ENCODE data around the gene ATP2A3.

ATP2A3 gene

DNA sequence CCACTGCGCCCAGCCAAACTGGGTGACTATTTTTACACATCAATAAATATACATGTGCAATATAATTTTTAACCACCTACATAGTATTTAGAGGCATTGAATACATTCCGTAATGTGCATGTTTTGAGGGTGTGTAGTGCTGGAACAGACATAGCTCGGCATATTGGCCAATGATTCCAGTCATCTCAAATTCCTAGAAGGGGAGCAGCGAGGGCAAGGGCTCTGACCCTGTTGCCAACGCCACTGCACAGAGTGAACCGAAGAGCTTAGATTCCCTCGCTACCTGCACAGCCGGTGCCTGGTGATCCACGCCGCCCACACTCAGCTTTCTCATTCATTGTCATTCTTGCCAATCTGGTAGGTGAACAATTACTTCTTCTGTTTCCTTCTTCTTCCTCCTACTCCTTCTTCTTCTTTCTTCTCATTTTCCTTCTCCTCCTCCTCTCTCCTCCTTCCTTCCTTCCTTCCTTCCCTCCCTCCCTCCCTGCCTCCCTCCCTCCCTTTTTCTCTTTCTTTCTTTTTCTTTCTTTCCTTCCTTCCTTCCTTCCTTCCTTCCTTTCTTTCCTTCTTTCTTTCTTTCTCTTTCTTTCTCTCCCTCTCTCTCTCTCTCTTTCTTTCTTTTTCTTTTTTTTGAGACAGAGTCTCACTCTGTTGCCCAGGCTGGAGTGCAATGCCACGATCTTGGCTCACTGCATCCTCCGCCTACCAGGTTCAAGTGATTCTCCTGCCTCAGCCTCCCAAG is 26.3 kb upstream of the ATP2A3 start:
- H3K27me3 ChIP-seq (ENCODE audit: insufficient read depth, low read length), result no peaks in the 10 kb centered on the region
- no peak overlapping the region for H3K4me3 ChIP-seq (ENCODE audit: low read length)
- H3K36me3 ChIP-seq (ENCODE audit: insufficient read depth, low read length), result no peaks in the 10 kb centered on the region
- no peak overlapping the region for H3K27ac ChIP-seq (ENCODE audit: low read depth, low read length)
- no peak overlapping the region for H3K9ac ChIP-seq (ENCODE audit: low read depth, low read length)
- no peaks in the 10 kb centered on the region for H3K9me3 ChIP-seq (ENCODE audit: insufficient read depth, low read depth, low read length)
- 0 out of 2 replicates have a peak, but pooled peaks cover 3% of the 10 kb centered on the region for H3K4me1 ChIP-seq (ENCODE audit: insufficient read depth, low read length)
- 93% methylated on average over 12 of the region's 12 CpGs for WGBS

GRCh38 chr17:3989041-3989886 is 25.0 kb upstream of the ATP2A3 start:
- Histone ChIP-seq H3K9me3 (ENCODE audit: insufficient read depth, low read depth, low read length) (no peaks in the 10 kb centered on the region), H3K4me1 (ENCODE audit: insufficient read depth, low read length) (0 out of 2 replicates have a peak, but pooled peaks cover 3% of the 10 kb centered on the region), H3K9ac (ENCODE audit: low read depth, low read length) (no peak overlapping the region), H3K27ac (ENCODE audit: low read depth, low read length) (no peak overlapping the region), H3K36me3 (ENCODE audit: insufficient read depth, low read length) (no peaks in the 10 kb centered on the region), H3K4me3 (ENCODE audit: low read length) (no peak overlapping the region), H3K27me3 (ENCODE audit: insufficient read depth, low read length) (no peaks in the 10 kb centered on the region)
- WGBS, result 91% methylated on average over 24 of the region's 24 CpGs

DNA sequence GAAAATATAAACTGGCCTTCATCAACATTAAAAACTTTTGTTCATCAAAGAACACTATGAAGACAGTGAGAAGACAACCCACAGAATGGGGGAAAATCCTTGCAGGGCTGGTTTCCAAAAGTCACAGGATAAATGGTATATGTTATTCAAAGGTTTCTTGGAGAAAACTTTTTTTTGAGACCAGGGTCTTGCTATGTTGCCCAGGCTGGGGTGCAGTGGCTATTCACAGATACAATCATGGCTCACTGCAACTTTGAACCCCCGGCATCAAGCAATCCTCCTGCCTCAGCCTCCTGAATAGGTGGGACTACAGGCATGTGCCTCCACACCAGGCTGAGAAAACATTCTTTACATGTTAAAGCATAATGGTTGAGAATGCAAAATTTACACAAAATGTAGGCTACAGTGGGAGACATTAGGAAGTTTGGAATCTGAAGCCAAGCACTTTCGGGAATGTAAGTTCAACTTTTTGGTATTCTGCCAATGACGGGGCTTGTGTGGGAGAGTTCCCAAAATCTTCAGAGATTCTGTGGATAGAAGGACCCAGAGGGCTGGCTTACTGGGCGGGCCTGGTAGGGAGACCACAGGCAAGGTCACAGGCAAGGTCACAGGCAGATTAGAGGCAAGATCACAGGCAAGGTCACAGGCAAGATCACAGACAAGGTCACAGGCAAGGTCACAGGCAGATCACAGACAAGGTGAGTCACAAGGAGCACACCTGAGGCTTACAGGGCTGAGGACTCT is 24.2 kb upstream of the ATP2A3 start:
- Histone ChIP-seq H3K27ac (ENCODE audit: low read depth, low read length) (no peak overlapping the region), H3K9me3 (ENCODE audit: insufficient read depth, low read depth, low read length) (no peaks in the 10 kb centered on the region), H3K4me3 (ENCODE audit: low read length) (no peak overlapping the region), H3K27me3 (ENCODE audit: insufficient read depth, low read length) (no peaks in the 10 kb centered on the region), H3K4me1 (ENCODE audit: insufficient read depth, low read length) (peaks cover 7% of the 10 kb centered on the region; the same call in 1 of the 2 replicates), H3K9ac (ENCODE audit: low read depth, low read length) (no peak overlapping the region), H3K36me3 (ENCODE audit: insufficient read depth, low read length) (no peaks in the 10 kb centered on the region)
- WGBS, result 93% methylated on average over 4 of the region's 4 CpGs

GRCh38 chr17:3986939-3987335 is 22.7 kb upstream of the ATP2A3 start:
- peaks cover 7% of the 10 kb centered on the region; the same call in 1 of the 2 replicates for H3K4me1 ChIP-seq (ENCODE audit: insufficient read depth, low read length)
- H3K36me3 ChIP-seq (ENCODE audit: insufficient read depth, low read length), result no peaks in the 10 kb centered on the region
- H3K9ac ChIP-seq (ENCODE audit: low read depth, low read length), result no peak overlapping the region
- 94% methylated on average over 8 of the region's 8 CpGs for WGBS
- no peaks in the 10 kb centered on the region for H3K9me3 ChIP-seq (ENCODE audit: insufficient read depth, low read depth, low read length)
- H3K4me3 ChIP-seq (ENCODE audit: low read length), result no peak overlapping the region
- H3K27me3 ChIP-seq (ENCODE audit: insufficient read depth, low read length), result no peaks in the 10 kb centered on the region
- H3K27ac ChIP-seq (ENCODE audit: low read depth, low read length), result no peak overlapping the region

GRCh38 chr17:3986270-3986938 is 22.2 kb upstream of the ATP2A3 start:
- Histone ChIP-seq H3K36me3 (ENCODE audit: insufficient read depth, low read length) (no peaks in the 10 kb centered on the region), H3K9me3 (ENCODE audit: insufficient read depth, low read depth, low read length) (no peaks in the 10 kb centered on the region), H3K9ac (ENCODE audit: low read depth, low read length) (no peak overlapping the region), H3K4me3 (ENCODE audit: low read length) (no peak overlapping the region), H3K27me3 (ENCODE audit: insufficient read depth, low read length) (no peaks in the 10 kb centered on the region), H3K4me1 (ENCODE audit: insufficient read depth, low read length) (peaks cover 12% of the 10 kb centered on the region; the same call in 1 of the 2 replicates), H3K27ac (ENCODE audit: low read depth, low read length) (no peak overlapping the region)
- 77% methylated on average over 16 of the region's 16 CpGs for WGBS

GRCh38 chr17:3985846-3986245 is 21.6 kb upstream of the ATP2A3 start:
- H3K27ac ChIP-seq (ENCODE audit: low read depth, low read length), result no peak overlapping the region
- no peak overlapping the region for H3K9ac ChIP-seq (ENCODE audit: low read depth, low read length)
- peaks cover 12% of the 10 kb centered on the region; the same call in 1 of the 2 replicates for H3K4me1 ChIP-seq (ENCODE audit: insufficient read depth, low read length)
- H3K4me3 ChIP-seq (ENCODE audit: low read length), result no peak overlapping the region
- no peaks in the 10 kb centered on the region for H3K36me3 ChIP-seq (ENCODE audit: insufficient read depth, low read length)
- no peaks in the 10 kb centered on the region for H3K9me3 ChIP-seq (ENCODE audit: insufficient read depth, low read depth, low read length)
- 87% methylated on average over 14 of the region's 14 CpGs for WGBS
- no peaks in the 10 kb centered on the region for H3K27me3 ChIP-seq (ENCODE audit: insufficient read depth, low read length)

- 87% methylated on average over 18 of the region's 18 CpGs for WGBS
Measured at GRCh38 chr17:3983606-3984484, 19.6 kb upstream of the ATP2A3 start.

DNA sequence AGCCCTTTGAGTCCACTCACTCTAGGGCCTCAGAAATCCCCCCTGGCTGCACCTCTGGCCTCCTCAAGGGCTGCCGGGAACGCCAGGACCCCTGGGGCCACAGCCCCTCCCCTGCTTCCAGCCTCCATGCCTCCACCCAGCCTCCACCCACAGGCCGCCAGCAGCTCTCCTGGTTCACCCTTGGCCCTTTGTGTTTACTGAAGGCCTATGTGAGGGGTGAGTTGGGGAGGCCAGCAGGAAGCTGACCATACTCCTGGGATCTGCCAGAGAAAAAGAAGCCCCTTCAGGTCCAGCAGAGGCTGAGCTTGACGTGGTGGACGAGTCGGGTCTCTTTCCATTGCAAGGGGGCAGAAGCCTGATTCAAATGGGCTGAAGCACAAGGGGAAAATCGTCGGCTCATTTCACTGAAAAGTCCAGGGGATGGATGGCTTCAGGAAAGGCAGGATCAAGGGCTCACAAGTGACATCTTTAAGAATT is 18.3 kb upstream of the ATP2A3 start:
- WGBS, result 84% methylated on average over 8 of the region's 8 CpGs
- H3K27me3 ChIP-seq (ENCODE audit: insufficient read depth, low read length), result no peaks in the 10 kb centered on the region
- no peaks in the 10 kb centered on the region for H3K9me3 ChIP-seq (ENCODE audit: insufficient read depth, low read depth, low read length)
- no peaks in the 10 kb centered on the region for H3K36me3 ChIP-seq (ENCODE audit: insufficient read depth, low read length)
- peaks cover 19% of the 10 kb centered on the region for H3K4me1 ChIP-seq (ENCODE audit: insufficient read depth, low read length)
- H3K4me3 ChIP-seq (ENCODE audit: low read length), result no peak overlapping the region
- no peak overlapping the region for H3K27ac ChIP-seq (ENCODE audit: low read depth, low read length)
- no peak overlapping the region for H3K9ac ChIP-seq (ENCODE audit: low read depth, low read length)

More at GRCh38 chr17:3983606-3984484, 19.6 kb upstream of the ATP2A3 start:
- Histone ChIP-seq H3K4me1 (ENCODE audit: insufficient read depth, low read length) (peaks cover 19% of the 10 kb centered on the region), H3K27me3 (ENCODE audit: insufficient read depth, low read length) (no peaks in the 10 kb centered on the region), H3K27ac (ENCODE audit: low read depth, low read length) (no peak overlapping the region), H3K9ac (ENCODE audit: low read depth, low read length) (no peak overlapping the region), H3K4me3 (ENCODE audit: low read length) (no peak overlapping the region), H3K9me3 (ENCODE audit: insufficient read depth, low read depth, low read length) (no peaks in the 10 kb centered on the region), H3K36me3 (ENCODE audit: insufficient read depth, low read length) (no peaks in the 10 kb centered on the region)

DNA sequence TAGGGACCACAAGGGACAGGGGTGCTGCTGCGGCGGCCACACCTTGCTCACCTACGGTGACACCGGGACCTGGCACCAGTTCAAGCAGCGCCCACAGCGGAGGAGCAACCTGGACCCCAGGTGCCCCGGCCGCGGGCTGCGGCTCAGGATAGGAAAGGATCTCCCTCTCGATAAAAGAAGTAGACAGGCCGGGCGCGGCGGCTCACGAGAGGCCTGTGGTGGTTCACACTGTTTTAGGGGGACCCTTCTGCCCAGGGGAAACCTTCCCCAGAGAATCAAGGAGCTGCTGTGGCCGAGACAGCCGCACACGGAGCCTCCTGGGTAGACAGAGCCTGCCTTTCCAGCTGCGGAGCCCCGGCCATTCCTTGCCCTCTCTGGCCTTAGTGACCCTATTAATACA is 17.9 kb upstream of the ATP2A3 start:
- H3K9me3 ChIP-seq (ENCODE audit: insufficient read depth, low read depth, low read length), result no peaks in the 10 kb centered on the region
- H3K36me3 ChIP-seq (ENCODE audit: insufficient read depth, low read length), result no peaks in the 10 kb centered on the region
- no peak overlapping the region for H3K27ac ChIP-seq (ENCODE audit: low read depth, low read length)
- peaks cover 19% of the 10 kb centered on the region for H3K4me1 ChIP-seq (ENCODE audit: insufficient read depth, low read length)
- H3K9ac ChIP-seq (ENCODE audit: low read depth, low read length), result no peak overlapping the region
- 91% methylated on average over 21 of the region's 21 CpGs for WGBS
- H3K4me3 ChIP-seq (ENCODE audit: low read length), result no peak overlapping the region
- no peaks in the 10 kb centered on the region for H3K27me3 ChIP-seq (ENCODE audit: insufficient read depth, low read length)

DNA sequence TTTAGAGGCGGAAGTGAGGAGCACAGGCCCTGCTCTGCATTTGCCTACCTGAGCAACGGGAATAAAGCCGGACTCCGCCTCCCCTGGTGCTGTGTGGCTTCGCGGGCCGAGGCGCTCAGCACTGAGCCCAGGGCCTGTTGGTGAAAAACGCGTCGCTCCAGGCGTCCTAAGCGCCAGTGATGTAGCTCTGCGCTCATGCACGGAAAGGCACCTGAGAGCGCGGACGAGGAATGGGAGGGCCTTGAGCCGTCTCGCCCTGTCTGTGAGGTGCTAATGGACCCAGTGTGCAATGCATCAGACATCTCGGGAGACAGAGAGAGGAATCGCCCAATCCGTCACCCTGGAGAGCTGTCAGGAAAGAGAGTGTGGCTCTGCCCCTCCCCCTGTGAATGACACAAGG is 17.2 kb upstream of the ATP2A3 start:
- peaks cover 16% of the 10 kb centered on the region for H3K4me1 ChIP-seq (ENCODE audit: insufficient read depth, low read length)
- no peak overlapping the region for H3K9ac ChIP-seq (ENCODE audit: low read depth, low read length)
- H3K9me3 ChIP-seq (ENCODE audit: insufficient read depth, low read depth, low read length), result no peaks in the 10 kb centered on the region
- no peak overlapping the region for H3K4me3 ChIP-seq (ENCODE audit: low read length)
- WGBS, result 33% methylated on average over 23 of the region's 23 CpGs
- no peaks in the 10 kb centered on the region for H3K36me3 ChIP-seq (ENCODE audit: insufficient read depth, low read length)
- no peak overlapping the region for H3K27ac ChIP-seq (ENCODE audit: low read depth, low read length)
- H3K27me3 ChIP-seq (ENCODE audit: insufficient read depth, low read length), result no peaks in the 10 kb centered on the region
